Neural cell (in vitro differentiated cells): ENCODE data around the gene P3H2.

ENCODE experiments used
- EP300 ChIP-seq: fragments of 450-650 bp; conservative IDR thresholded peaks from 2 replicates; pipeline ENCODE4 v1.6.1; 2014; ENCODE audit warnings: antibody characterized with exemption, mild to moderate bottlenecking, moderate library complexity; ENCODE audit not compliant: poor library complexity, severe bottlenecking
- EZH2 ChIP-seq: fragments of 200-600, 300-800 bp; shearing (Covaris generic), sonication (generic); IDR thresholded peaks from 2 replicates; pipeline ENCODE4 v1.6.1; 2014; ENCODE audit warnings: antibody characterized with exemption, low read length, borderline replicate concordance, mild to moderate bottlenecking; ENCODE audit not compliant: insufficient read depth, poor library complexity, severe bottlenecking
- POLR2AphosphoS5 ChIP-seq: IDR thresholded peaks from 2 replicates; pipeline ENCODE4 v1.6.1; 2012
- RAD21 ChIP-seq: fragments of 450-650 bp; conservative IDR thresholded peaks from 2 replicates; pipeline ENCODE4 v1.6.1; 2014; ENCODE audit warnings: antibody characterized with exemption, mild to moderate bottlenecking, moderate library complexity
- SMC3 ChIP-seq: fragments of 450-650 bp; conservative IDR thresholded peaks from 2 replicates; pipeline ENCODE4 v1.6.1; 2014; ENCODE audit warnings: antibody characterized with exemption, mild to moderate bottlenecking, moderate library complexity; ENCODE audit not compliant: poor library complexity
- TF ChIP-seq, protein P1 (sequence below): fragments of 450-650 bp; IDR thresholded peaks from 2 replicates; pipeline ENCODE4 v1.5.1; 2014; ENCODE audit warnings: antibody characterized with exemption, mild to moderate bottlenecking, moderate library complexity; ENCODE audit not compliant: poor library complexity, severe bottlenecking

DNA sequence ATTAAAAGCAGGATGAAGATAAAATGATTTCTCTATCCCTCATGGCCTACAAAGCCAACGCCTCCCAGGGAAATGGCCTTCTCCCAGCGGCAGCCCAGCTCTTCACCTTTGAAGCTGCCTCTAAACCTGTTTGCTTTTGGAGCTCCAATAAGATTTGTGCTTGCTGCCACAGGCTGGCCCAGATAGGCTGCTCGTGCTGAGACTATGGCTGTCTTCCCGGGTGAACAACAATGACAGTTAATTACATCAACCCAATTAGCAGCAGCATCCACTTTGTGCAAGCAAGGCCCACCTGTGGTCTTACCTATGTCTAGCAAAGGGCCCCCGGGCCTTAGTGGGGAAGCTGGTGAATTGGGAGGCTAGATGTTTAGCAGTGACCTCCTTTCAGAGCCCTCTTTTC, 179.6 kb downstream of the P3H2 start:
- no peak for TF ChIP-seq EZH2
- TF ChIP-seq, protein P1, sequence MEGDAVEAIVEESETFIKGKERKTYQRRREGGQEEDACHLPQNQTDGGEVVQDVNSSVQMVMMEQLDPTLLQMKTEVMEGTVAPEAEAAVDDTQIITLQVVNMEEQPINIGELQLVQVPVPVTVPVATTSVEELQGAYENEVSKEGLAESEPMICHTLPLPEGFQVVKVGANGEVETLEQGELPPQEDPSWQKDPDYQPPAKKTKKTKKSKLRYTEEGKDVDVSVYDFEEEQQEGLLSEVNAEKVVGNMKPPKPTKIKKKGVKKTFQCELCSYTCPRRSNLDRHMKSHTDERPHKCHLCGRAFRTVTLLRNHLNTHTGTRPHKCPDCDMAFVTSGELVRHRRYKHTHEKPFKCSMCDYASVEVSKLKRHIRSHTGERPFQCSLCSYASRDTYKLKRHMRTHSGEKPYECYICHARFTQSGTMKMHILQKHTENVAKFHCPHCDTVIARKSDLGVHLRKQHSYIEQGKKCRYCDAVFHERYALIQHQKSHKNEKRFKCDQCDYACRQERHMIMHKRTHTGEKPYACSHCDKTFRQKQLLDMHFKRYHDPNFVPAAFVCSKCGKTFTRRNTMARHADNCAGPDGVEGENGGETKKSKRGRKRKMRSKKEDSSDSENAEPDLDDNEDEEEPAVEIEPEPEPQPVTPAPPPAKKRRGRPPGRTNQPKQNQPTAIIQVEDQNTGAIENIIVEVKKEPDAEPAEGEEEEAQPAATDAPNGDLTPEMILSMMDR, result no peak
- TF ChIP-seq POLR2AphosphoS5, result no peak
- no peak for TF ChIP-seq RAD21
- no peak for TF ChIP-seq EP300
- no peak for TF ChIP-seq SMC3
